Effector memory CD4-positive, alpha-beta T cell (primary cell): Measurements from ENCODE around the gene DIAPH2.

Source experiments
- DNase-seq, 3 donors: peaks; one replicate each; pipeline ENCODE4 v3.0.0-alpha.2; 2020
- H3K27ac ChIP-seq: 2 replicates; pipeline ENCODE4 v1.7.0; 2013; ENCODE audit warnings: mild to moderate bottlenecking, low read length, moderate library complexity; ENCODE audit not compliant: insufficient read depth, poor library complexity, severe bottlenecking
- H3K27me3 ChIP-seq: replicated peaks from 2 replicates; pipeline ENCODE4 v1.7.0; 2013; ENCODE audit warnings: mild to moderate bottlenecking, low read length; ENCODE audit not compliant: insufficient read depth, control insufficient read depth, poor library complexity, severe bottlenecking
- H3K36me3 ChIP-seq: 2 replicates; pipeline ENCODE4 v1.7.0; 2013; ENCODE audit warnings: mild to moderate bottlenecking, low read length, moderate library complexity; ENCODE audit not compliant: control insufficient read depth, insufficient read depth
- H3K4me1 ChIP-seq: 2 replicates; pipeline ENCODE4 v1.7.0; 2013; ENCODE audit warnings: low read length, mild to moderate bottlenecking; ENCODE audit not compliant: control insufficient read depth, insufficient read depth, poor library complexity, severe bottlenecking
- H3K4me3 ChIP-seq: 2 replicates; pipeline ENCODE4 v1.7.0; 2013; ENCODE audit warnings: low read length, low read depth, mild to moderate bottlenecking; ENCODE audit not compliant: insufficient read depth, poor library complexity, severe bottlenecking
- H3K9me3 ChIP-seq: 2 replicates; pipeline ENCODE4 v1.7.0; 2013; ENCODE audit warnings: mild to moderate bottlenecking, low read length, moderate library complexity; ENCODE audit not compliant: control insufficient read depth

Gene DIAPH2

DNA sequence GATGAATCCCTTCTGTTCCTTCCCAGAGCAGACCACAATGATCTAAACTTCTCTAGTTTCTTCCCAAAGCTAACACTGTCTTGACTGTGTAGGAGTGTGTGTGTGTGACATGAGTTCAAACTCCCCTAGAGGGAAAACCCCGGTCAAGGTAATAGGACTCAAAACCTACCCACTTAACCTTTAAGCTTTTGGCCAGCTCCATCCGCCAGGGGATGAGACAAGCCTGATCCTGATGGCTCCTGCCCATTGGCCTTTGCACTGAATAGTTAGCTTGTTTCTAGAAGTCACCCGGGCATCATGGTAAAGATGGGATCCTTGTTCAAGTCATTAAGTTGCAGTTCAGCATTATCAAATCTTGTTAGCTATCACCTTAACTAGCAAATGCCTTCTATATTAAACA is 937.5 kb downstream of the DIAPH2 start:
- no peaks in the 10 kb centered on the region for H3K36me3 ChIP-seq
- H3K27me3 ChIP-seq, result no peaks in the 10 kb centered on the region
- H3K4me3 ChIP-seq, result no peak overlapping the region
- DNase-seq, result no peak
- no peak overlapping the region for H3K27ac ChIP-seq
- H3K4me1 ChIP-seq, result no peaks in the 10 kb centered on the region
- no peaks in the 10 kb centered on the region for H3K9me3 ChIP-seq

DNA sequence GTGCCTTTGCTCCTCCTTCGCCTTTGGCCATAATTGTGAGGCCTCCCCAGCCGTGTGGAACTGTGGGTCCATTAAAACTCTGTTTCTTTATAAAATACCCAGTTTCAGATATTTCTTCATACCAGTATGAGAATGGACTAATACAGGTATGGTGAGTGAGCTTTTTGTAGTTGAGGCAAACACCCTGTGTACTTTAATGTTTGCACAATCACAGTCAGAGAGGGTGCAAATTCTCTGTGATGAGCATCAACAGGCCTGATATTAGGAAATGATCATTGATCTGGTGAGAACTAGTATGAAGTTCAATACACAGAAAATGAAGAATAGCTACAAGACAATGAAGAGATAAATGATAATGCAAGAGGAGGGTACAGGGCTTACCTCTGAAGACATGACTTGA is 943.7 kb downstream of the DIAPH2 start:
- H3K27me3 ChIP-seq, result no peaks in the 10 kb centered on the region
- no peaks in the 10 kb centered on the region for H3K4me1 ChIP-seq
- no peak overlapping the region for H3K27ac ChIP-seq
- no peaks in the 10 kb centered on the region for H3K9me3 ChIP-seq
- H3K4me3 ChIP-seq, result no peak overlapping the region
- no peaks in the 10 kb centered on the region for H3K36me3 ChIP-seq
- DNase-seq, result no peak

DNA sequence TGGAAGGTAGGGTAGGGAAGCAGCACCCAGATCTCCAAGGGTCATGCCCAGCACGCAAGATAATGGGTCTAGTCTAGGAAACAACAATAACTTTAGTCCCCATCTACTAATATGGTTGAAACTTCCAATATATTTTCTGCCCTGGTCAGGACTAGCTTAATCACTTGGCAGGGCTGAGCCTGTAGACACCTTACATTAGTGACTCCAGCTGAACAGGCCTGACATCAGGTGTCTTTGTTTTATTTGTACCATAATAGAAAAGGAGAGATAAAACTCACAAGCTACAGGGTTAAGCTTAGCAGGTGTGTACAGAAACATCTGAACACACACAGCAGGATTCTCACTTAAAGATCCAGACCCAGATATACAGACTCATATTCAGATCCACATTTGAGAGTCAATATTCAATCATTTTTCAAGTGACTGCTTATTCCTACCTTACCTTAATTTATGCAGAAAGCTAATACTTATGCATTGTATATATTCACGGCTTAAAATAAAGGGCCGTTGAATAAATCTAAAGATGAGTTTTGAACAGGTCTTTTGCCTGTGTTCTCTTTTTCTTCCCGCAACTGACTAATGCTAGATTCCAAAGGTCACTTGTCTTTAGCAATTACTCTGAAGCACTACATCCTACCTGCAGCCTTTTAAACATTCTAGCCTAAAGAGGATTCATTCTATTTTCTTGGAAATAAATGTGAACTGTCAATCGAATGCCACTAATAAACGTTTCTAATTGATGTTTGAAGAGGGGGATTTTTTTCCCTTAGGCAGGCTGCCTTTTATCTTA is 944.4 kb downstream of the DIAPH2 start:
- Histone ChIP-seq H3K36me3 (no peaks in the 10 kb centered on the region), H3K9me3 (no peaks in the 10 kb centered on the region), H3K27ac (no peak overlapping the region), H3K4me3 (no peak overlapping the region), H3K27me3 (no peaks in the 10 kb centered on the region), H3K4me1 (no peaks in the 10 kb centered on the region)
- DNase-seq, result no peak

DNA sequence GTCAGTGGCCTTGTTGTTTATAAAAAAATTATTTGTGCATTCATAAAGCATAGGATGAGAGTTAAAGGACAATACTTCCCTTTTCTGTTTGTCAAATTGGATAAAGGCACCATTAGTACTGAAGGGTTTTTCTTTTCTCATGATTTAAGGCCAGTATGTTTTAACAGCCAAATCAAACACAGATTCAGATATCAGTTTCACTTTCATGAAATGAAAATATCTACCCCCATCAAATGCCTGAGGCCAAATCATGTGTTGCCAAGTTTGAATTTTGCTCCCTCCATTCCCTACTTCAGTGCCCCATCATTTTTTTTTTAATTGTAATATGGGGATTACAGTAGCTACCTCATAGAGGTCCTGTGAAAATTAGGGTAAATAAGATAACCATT is 944.9 kb downstream of the DIAPH2 start:
- no peaks in the 10 kb centered on the region for H3K27me3 ChIP-seq
- no peaks in the 10 kb centered on the region for H3K9me3 ChIP-seq
- H3K36me3 ChIP-seq, result no peaks in the 10 kb centered on the region
- no peak overlapping the region for H3K4me3 ChIP-seq
- no peaks in the 10 kb centered on the region for H3K4me1 ChIP-seq
- no peak overlapping the region for H3K27ac ChIP-seq
- no peak for DNase-seq

DNA sequence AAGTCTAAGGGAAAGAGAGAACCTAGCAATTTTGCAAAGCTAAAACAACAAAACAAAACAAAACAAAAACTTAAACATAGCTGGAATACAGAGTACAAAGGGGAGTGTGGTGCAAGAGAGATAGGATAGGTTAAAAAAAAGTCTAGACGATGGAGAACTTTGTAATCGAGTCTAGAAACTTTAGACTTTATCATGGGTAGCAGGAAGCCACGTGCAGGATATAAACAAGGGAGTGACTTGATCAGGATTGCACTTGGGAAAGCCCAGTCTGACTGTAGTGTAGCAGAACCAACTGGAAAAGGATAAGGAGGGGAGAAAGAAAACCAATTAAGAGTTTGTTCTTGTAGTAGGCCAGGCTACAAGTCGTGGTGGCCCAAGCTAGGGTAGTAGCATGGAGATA is 949.2 kb downstream of the DIAPH2 start:
- Histone ChIP-seq H3K36me3 (no peaks in the 10 kb centered on the region), H3K9me3 (no peaks in the 10 kb centered on the region), H3K27ac (no peak overlapping the region), H3K4me1 (no peaks in the 10 kb centered on the region), H3K27me3 (no peaks in the 10 kb centered on the region), H3K4me3 (no peak overlapping the region)
- DNase-seq, result no peak

DNA sequence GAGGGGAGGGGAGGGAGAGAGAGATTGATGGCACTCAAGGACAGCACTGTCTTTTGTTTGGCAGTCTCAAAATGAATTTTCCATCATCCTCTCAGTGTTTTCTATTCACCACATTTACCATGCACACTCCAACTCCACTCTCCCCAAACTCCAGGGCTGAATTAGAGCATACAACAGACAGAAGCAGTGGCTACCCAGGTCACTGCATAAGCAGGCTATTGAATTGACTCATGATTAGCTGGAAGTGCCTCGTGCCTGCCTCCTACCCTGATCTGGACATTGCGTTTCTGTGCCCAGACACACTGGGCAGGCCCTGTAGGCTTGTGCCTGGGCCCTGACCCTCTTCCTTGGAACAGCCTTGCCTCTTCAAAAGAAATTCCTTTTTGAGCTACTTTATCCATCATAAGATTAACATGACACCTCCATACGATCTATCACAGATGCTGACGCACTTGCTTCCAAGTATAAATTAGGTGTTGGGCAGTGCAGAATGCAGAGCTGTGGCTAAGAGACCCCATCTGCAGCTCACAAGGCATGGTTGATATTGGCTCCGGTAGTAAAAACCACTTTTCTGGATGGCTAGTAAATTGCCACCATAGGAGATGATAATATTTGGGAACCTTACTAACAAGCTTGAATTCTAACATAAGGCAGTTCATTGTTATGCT is 952.0 kb downstream of the DIAPH2 start:
- no peak for DNase-seq
- Histone ChIP-seq H3K27me3 (no peaks in the 10 kb centered on the region), H3K4me1 (no peaks in the 10 kb centered on the region), H3K36me3 (no peaks in the 10 kb centered on the region), H3K27ac (no peak overlapping the region), H3K4me3 (no peak overlapping the region), H3K9me3 (no peaks in the 10 kb centered on the region)

DNA sequence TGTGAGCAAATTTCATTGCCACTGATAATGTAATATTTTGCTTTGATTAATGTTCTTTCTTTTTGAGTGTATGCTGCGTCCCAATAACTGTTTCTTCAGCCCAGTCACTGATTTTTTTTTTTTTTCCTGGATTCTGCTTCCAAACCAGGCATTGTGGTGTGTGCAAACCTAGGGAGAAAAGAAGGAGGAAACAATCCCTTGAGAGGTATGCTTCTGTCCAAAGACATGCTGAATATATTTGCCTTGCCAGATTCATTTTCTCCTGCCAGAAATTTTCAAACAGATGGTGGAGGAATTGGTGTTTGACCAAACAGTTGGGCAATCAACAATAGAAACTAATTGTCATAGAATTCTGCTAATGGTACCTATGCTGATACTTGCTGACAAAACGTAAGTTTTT is 952.6 kb downstream of the DIAPH2 start:
- no peaks in the 10 kb centered on the region for H3K9me3 ChIP-seq
- H3K4me3 ChIP-seq, result no peak overlapping the region
- no peak for DNase-seq

DNA sequence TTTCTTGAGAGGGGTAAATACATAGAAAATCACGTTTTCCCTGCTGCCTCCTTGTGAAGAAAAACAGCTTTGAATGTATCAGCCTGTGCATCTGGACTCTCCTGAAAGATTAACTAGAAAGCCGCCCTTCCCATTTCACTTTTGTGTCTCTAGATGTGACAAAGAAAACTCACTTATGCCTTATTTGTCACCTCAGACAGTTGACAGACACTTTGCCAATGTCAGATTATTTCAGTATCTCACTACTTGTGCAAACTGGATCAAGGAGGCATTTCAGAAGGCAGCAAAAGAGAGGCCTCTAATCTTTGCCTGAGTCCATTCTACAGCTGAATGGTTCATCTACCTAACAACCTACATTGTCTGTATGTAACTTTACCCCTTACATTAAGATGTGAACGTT is 954.0 kb downstream of the DIAPH2 start:
- H3K9me3 ChIP-seq, result no peaks in the 10 kb centered on the region
- DNase-seq, result no peak
- no peak overlapping the region for H3K4me3 ChIP-seq
- no peaks in the 10 kb centered on the region for H3K36me3 ChIP-seq
- H3K27ac ChIP-seq, result no peak overlapping the region
- no peaks in the 10 kb centered on the region for H3K4me1 ChIP-seq
- H3K27me3 ChIP-seq, result no peaks in the 10 kb centered on the region

More for the DNA sequence above, 952.6 kb downstream of the DIAPH2 start:
- Histone ChIP-seq H3K4me1 (no peaks in the 10 kb centered on the region), H3K27ac (no peak overlapping the region), H3K36me3 (no peaks in the 10 kb centered on the region), H3K27me3 (no peaks in the 10 kb centered on the region)

DNA sequence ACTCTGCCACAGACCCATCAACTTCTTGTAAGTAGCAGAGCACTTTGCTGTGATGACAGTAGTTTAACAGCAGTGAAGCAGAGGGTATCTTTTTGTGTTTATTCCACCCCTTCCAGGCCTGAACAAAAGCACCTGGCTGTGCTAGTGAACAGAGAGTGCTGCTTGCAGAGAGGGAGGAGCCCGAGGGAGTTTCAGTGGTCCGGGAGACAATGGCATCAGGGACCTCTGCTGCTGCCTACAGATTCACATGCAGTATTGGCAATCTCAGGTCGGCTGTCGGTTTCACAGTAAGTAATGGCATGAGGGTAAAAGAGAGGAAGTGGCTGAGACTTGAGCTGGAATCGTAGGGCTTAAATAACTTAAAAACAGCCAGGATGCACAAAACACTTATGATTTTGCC is 954.9 kb downstream of the DIAPH2 start:
- no peaks in the 10 kb centered on the region for H3K36me3 ChIP-seq
- H3K27me3 ChIP-seq, result no peaks in the 10 kb centered on the region
- H3K4me3 ChIP-seq, result no peak overlapping the region
- H3K4me1 ChIP-seq, result no peaks in the 10 kb centered on the region
- DNase-seq, result no peak
- no peaks in the 10 kb centered on the region for H3K9me3 ChIP-seq
- H3K27ac ChIP-seq, result no peak overlapping the region
